Stimulated activated CD8-positive, alpha-beta memory T cell treated with anti-CD3 and anti-CD28 coated beads, Interleukin-12 subunit alpha, Interleukin-12 subunit beta, amount 100 ng/mL, for 24 hours (primary cell): ENCODE measurements around the gene EAF1.
A peak's percentile ranks its signal among the peaks of the same experiment; 100 is the strongest.
"Not testable (repeated sequence)": the region's sequence is repeated elsewhere in the genome, so short reads cannot be mapped to it uniquely, and the experiment has no call there.

Experiments
- DNase-seq: peaks from one replicate; pipeline ENCODE4 v3.0.0-alpha.2; 2020; ENCODE audit errors: extremely low read depth

The EAF1 gene

GRCh38 chr3:15427182-15427880 lies at the start of gene EAF1, which contains the start of gene METTL6:
TSS of gene EAF1 (plus strand) at chr3:15427598. CDS start at chr3:15427780, 182 bp downstream.
TSS of gene METTL6 (minus strand) at chr3:15427544. CDS start at chr3:15426511, 1,033 bp downstream.
- peak; percentile 65 for DNase-seq

GRCh38 chr3:15377961-15378791 lies 49.2 kb upstream of the EAF1 start:
- peak; percentile 79 for DNase-seq

- DNase-seq = no peak
Measured at GRCh38 chr3:15380980-15381890, 46.2 kb upstream of the EAF1 start.

GRCh38 chr3:15382405-15382923 lies 44.9 kb upstream of the EAF1 start:
- DNase-seq = no peak

- DNase-seq = no peak
Measured at GRCh38 chr3:15384510-15385237, 42.7 kb upstream of the EAF1 start.

GRCh38 chr3:15385238-15385695 lies 42.1 kb upstream of the EAF1 start:
- DNase-seq = not testable (repeated sequence)

- no peak for DNase-seq
Measured at GRCh38 chr3:15385901-15386653, 41.3 kb upstream of the EAF1 start.

- DNase-seq = not testable (repeated sequence)
Measured at GRCh38 chr3:15386654-15386955, 40.8 kb upstream of the EAF1 start.

- DNase-seq = no peak
Measured at GRCh38 chr3:15387171-15387581, 40.2 kb upstream of the EAF1 start.

- DNase-seq = no peak
Measured at GRCh38 chr3:15387735-15388134, 39.7 kb upstream of the EAF1 start.

GRCh38 chr3:15388335-15388734 lies 39.1 kb upstream of the EAF1 start:
- not testable (repeated sequence) for DNase-seq

GRCh38 chr3:15390460-15390859 lies 36.9 kb upstream of the EAF1 start:
- DNase-seq = no peak

GRCh38 chr3:15391007-15391406 lies 36.4 kb upstream of the EAF1 start:
- DNase-seq = no peak

- not testable (repeated sequence) for DNase-seq
Measured at GRCh38 chr3:15393252-15393651, 34.1 kb upstream of the EAF1 start.

GRCh38 chr3:15398731-15399133 lies 28.7 kb upstream of the EAF1 start:
- not testable (repeated sequence) for DNase-seq

GRCh38 chr3:15399970-15400369 lies 27.4 kb upstream of the EAF1 start:
- DNase-seq = no peak

GRCh38 chr3:15401936-15402335 lies 25.5 kb upstream of the EAF1 start:
- DNase-seq = no peak

GRCh38 chr3:15403495-15403894 lies 23.9 kb upstream of the EAF1 start:
- no peak for DNase-seq

GRCh38 chr3:15403965-15404364 lies 23.4 kb upstream of the EAF1 start:
- no peak for DNase-seq

- no peak for DNase-seq
Measured at GRCh38 chr3:15404767-15405166, 22.6 kb upstream of the EAF1 start.
